ENCODE measurements around the gene RIC8B. TPM values are rescaled to one million over a fixed set of nuclear protein-coding genes. Genes with fewer than 3 reads are reported as not detected.
"Not testable (repeated sequence)": the region's sequence is repeated elsewhere in the genome, so short reads cannot be mapped to it uniquely, and the experiment has no call there.

RIC8B gene
- polyA plus RNA-seq (2013, experiment 1 of 2), result 7.6 TPM
- 6.9 TPM for polyA plus RNA-seq (2013, experiment 2 of 2)

DNA sequence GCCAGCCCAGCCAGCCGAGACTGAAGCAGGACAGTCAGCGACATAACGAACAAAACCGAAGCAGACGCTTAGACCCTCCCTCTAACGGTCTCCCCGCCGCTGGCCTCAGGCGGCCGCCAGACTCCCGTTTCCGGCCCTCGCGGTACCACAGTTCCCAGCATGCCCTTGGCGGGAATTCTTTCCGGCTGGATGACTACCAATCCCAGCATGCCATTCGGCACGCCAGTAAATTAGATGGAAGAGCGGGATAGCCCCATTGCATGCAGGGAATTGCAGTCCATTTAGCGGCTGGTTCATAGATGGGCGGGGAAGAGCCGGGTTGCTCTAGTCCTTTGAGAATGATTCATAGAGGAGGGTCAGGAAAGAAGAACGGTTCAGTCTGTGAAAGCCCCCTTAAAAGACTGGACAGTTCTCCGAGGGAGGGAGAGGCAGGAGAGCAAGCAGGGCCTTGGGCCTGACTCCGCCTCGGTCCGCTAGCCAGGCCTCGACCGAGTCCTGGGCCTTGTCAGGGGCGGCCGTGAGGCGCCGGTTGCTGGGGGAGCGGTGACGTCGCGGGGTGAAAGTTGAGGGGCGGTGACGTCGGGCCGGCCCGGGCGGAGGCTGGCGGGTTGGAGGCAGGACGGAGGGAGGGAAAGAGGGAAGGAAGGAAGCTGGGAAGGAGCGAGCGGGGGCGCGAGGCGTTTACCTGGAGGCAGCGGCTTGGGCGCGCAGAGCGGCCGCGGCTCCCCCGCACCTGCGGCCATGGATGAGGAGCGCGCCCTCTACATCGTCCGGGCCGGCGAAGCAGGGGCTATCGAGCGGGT is at the start of gene RIC8B:
TSS of gene RIC8B (plus strand) at position 678 of the 803 bp plus-strand sequence. CDS start at position 742, 64 bp downstream.
- peak within 1 kb of the TSS; percentile 97 for H2BK5ac ChIP-seq (ENCODE audit: low read depth, low read length, poor library complexity, severe bottlenecking)
- H3K36me3 ChIP-seq (ENCODE audit: control insufficient read depth in 1 of 2, insufficient read depth in 2 of 2, low read depth in 1 of 2, low read length in 2 of 2), result no peaks in the 10 kb centered on the region
- H2BK12ac ChIP-seq (ENCODE audit: low read length in 2 of 2), result peak within 1 kb of the TSS in 1 of 2 experiments; percentile 80
- under 1% methylated on average over 53 of the region's 66 CpGs for WGBS
- H3K9me3 ChIP-seq (ENCODE audit: control insufficient read depth, low read length), result no peaks in the 10 kb centered on the region
- peak within 1 kb of the TSS; percentile 90 for H4K91ac ChIP-seq (ENCODE audit: low read length)
- H3K18ac ChIP-seq (ENCODE audit: low read depth in 1 of 2, low read length in 2 of 2), result peak within 1 kb of the TSS; percentile 97 to 100
- peak within 1 kb of the TSS; percentile 76 to 79 for H3K4ac ChIP-seq (ENCODE audit: low read depth in 1 of 2, low read length in 2 of 2)
- no peaks in the 10 kb centered on the region for H3K27me3 ChIP-seq (ENCODE audit: control insufficient read depth in 1 of 2, insufficient read depth in 1 of 2, low read length in 2 of 2)
- peak within 1 kb of the TSS; percentile 87 for H2AFZ ChIP-seq (ENCODE audit: low read depth, low read length)
- peak within 1 kb of the TSS; percentile 95 for H3K27ac ChIP-seq (ENCODE audit: low read length, poor library complexity, severe bottlenecking)
- peak within 1 kb of the TSS; percentile 97 for H3K9ac ChIP-seq (ENCODE audit: low read length)
- peak within 1 kb of the TSS; percentile 88 to 97 for H3K4me3 ChIP-seq (ENCODE audit: insufficient read depth in 1 of 2, low read depth in 1 of 2, low read length in 2 of 2)
- H3K23ac ChIP-seq (ENCODE audit: low read length in 2 of 2), result peak within 1 kb of the TSS in 1 of 2 experiments; percentile 3
- DNase-seq, result peak; percentile 100
- no peak within 1 kb of the TSS for H2BK15ac ChIP-seq (ENCODE audit: low read depth, poor library complexity, severe bottlenecking)
- peak within 1 kb of the TSS; percentile 78 for H3K4me2 ChIP-seq (ENCODE audit: low read length, poor library complexity, severe bottlenecking)
- H3K14ac ChIP-seq (ENCODE audit: low read length in 2 of 2), result peak within 1 kb of the TSS in 1 of 2 experiments; percentile 93
- peaks cover 3% of the 10 kb centered on the region for H3K4me1 ChIP-seq (ENCODE audit: control insufficient read depth, insufficient read depth, low read depth, low read length)
- peak within 1 kb of the TSS; percentile 98 for H2BK120ac ChIP-seq (ENCODE audit: low read depth, low read length)
- H2AK5ac ChIP-seq (ENCODE audit: low read length, severe bottlenecking), result no peak within 1 kb of the TSS
- peaks cover 13% of the 10 kb centered on the region for H3K79me1 ChIP-seq (replicated peaks; ENCODE audit: low read length, poor library complexity, severe bottlenecking)
- H4K8ac ChIP-seq (ENCODE audit: low read length), result peak within 1 kb of the TSS; percentile 100

GRCh38 chr12:106724934-106725333 is 49.5 kb upstream of the RIC8B start:
- Histone ChIP-seq H3K27me3 (ENCODE audit: control insufficient read depth in 1 of 2, insufficient read depth in 1 of 2, low read length in 2 of 2) (peaks cover 4 to 5% of the 10 kb centered on the region in 2 experiments), H3K27ac (ENCODE audit: low read length, poor library complexity, severe bottlenecking) (no peak overlapping the region), H2AFZ (ENCODE audit: low read depth, low read length) (no peak overlapping the region), H3K9ac (ENCODE audit: low read length) (no peak overlapping the region), H3K4me1 (ENCODE audit: control insufficient read depth, insufficient read depth, low read depth, low read length) (no peaks in the 10 kb centered on the region), H2BK12ac (ENCODE audit: low read length in 2 of 2) (no peak overlapping the region), H2BK15ac (ENCODE audit: low read depth, poor library complexity, severe bottlenecking) (no peak overlapping the region), H3K4ac (ENCODE audit: low read depth in 1 of 2, low read length in 2 of 2) (no peak overlapping the region), H4K91ac (ENCODE audit: low read length) (no peak overlapping the region), H2BK5ac (ENCODE audit: low read depth, low read length, poor library complexity, severe bottlenecking) (no peak overlapping the region), H3K9me3 (ENCODE audit: control insufficient read depth, low read length) (no peaks in the 10 kb centered on the region), H3K23ac (ENCODE audit: low read length in 2 of 2) (no peak overlapping the region), H3K79me1 (replicated peaks; ENCODE audit: low read length, poor library complexity, severe bottlenecking) (no peaks in the 10 kb centered on the region), H3K36me3 (ENCODE audit: control insufficient read depth in 1 of 2, insufficient read depth in 2 of 2, low read depth in 1 of 2, low read length in 2 of 2) (no peaks in the 10 kb centered on the region), H4K8ac (ENCODE audit: low read length) (no peak overlapping the region), H2AK5ac (ENCODE audit: low read length, severe bottlenecking) (no peak overlapping the region), H3K4me2 (ENCODE audit: low read length, poor library complexity, severe bottlenecking) (no peak overlapping the region), H3K4me3 (ENCODE audit: insufficient read depth in 1 of 2, low read depth in 1 of 2, low read length in 2 of 2) (no peak overlapping the region), H3K18ac (ENCODE audit: low read depth in 1 of 2, low read length in 2 of 2) (no peak overlapping the region), H3K14ac (ENCODE audit: low read length in 2 of 2) (no peak overlapping the region), H2BK120ac (ENCODE audit: low read depth, low read length) (no peak overlapping the region)
- 80% methylated on average over 5 of the region's 6 CpGs for WGBS
- DNase-seq, result no peak

- not testable (repeated sequence) for H3K9me3 ChIP-seq (ENCODE audit: control insufficient read depth, low read length); H3K79me1 ChIP-seq (replicated peaks; ENCODE audit: low read length, poor library complexity, severe bottlenecking); H2AFZ ChIP-seq (ENCODE audit: low read depth, low read length); H2AK5ac ChIP-seq (ENCODE audit: low read length, severe bottlenecking); H3K4me3 ChIP-seq (ENCODE audit: insufficient read depth in 1 of 2, low read depth in 1 of 2, low read length in 2 of 2); H3K23ac ChIP-seq (ENCODE audit: low read length in 2 of 2); H3K36me3 ChIP-seq (ENCODE audit: control insufficient read depth in 1 of 2, insufficient read depth in 2 of 2, low read depth in 1 of 2, low read length in 2 of 2); H2BK5ac ChIP-seq (ENCODE audit: low read depth, low read length, poor library complexity, severe bottlenecking); H2BK12ac ChIP-seq (ENCODE audit: low read length in 2 of 2); H3K27me3 ChIP-seq (ENCODE audit: control insufficient read depth in 1 of 2, insufficient read depth in 1 of 2, low read length in 2 of 2); H3K4me1 ChIP-seq (ENCODE audit: control insufficient read depth, insufficient read depth, low read depth, low read length); H2BK120ac ChIP-seq (ENCODE audit: low read depth, low read length); H3K14ac ChIP-seq (ENCODE audit: low read length in 2 of 2); H3K4me2 ChIP-seq (ENCODE audit: low read length, poor library complexity, severe bottlenecking); H4K8ac ChIP-seq (ENCODE audit: low read length); H3K27ac ChIP-seq (ENCODE audit: low read length, poor library complexity, severe bottlenecking); H4K91ac ChIP-seq (ENCODE audit: low read length); H3K18ac ChIP-seq (ENCODE audit: low read depth in 1 of 2, low read length in 2 of 2); H2BK15ac ChIP-seq (ENCODE audit: low read depth, poor library complexity, severe bottlenecking); H3K9ac ChIP-seq (ENCODE audit: low read length); DNase-seq; H3K4ac ChIP-seq (ENCODE audit: low read depth in 1 of 2, low read length in 2 of 2)
- WGBS, result 90% methylated on average over 4 of the region's 5 CpGs
Measured at GRCh38 chr12:106726603-106727202, 47.8 kb upstream of the RIC8B start.

- Histone ChIP-seq H3K4me2 (ENCODE audit: low read length, poor library complexity, severe bottlenecking) (no peak overlapping the region), H3K14ac (ENCODE audit: low read length in 2 of 2) (no peak overlapping the region), H3K27ac (ENCODE audit: low read length, poor library complexity, severe bottlenecking) (no peak overlapping the region), H3K4me3 (ENCODE audit: insufficient read depth in 1 of 2, low read depth in 1 of 2, low read length in 2 of 2) (no peak overlapping the region), H3K4ac (ENCODE audit: low read depth in 1 of 2, low read length in 2 of 2) (no peak overlapping the region), H2BK15ac (ENCODE audit: low read depth, poor library complexity, severe bottlenecking) (no peak overlapping the region), H3K18ac (ENCODE audit: low read depth in 1 of 2, low read length in 2 of 2) (no peak overlapping the region), H3K9ac (ENCODE audit: low read length) (no peak overlapping the region), H2BK120ac (ENCODE audit: low read depth, low read length) (no peak overlapping the region), H3K27me3 (ENCODE audit: control insufficient read depth in 1 of 2, insufficient read depth in 1 of 2, low read length in 2 of 2) (no peaks in the 10 kb centered on the region), H4K91ac (ENCODE audit: low read length) (no peak overlapping the region), H3K79me1 (replicated peaks; ENCODE audit: low read length, poor library complexity, severe bottlenecking) (no peaks in the 10 kb centered on the region), H2BK12ac (ENCODE audit: low read length in 2 of 2) (no peak overlapping the region), H3K36me3 (ENCODE audit: control insufficient read depth in 1 of 2, insufficient read depth in 2 of 2, low read depth in 1 of 2, low read length in 2 of 2) (no peaks in the 10 kb centered on the region), H3K4me1 (ENCODE audit: control insufficient read depth, insufficient read depth, low read depth, low read length) (no peaks in the 10 kb centered on the region), H4K8ac (ENCODE audit: low read length) (no peak overlapping the region), H2AK5ac (ENCODE audit: low read length, severe bottlenecking) (no peak overlapping the region), H3K23ac (ENCODE audit: low read length in 2 of 2) (no peak overlapping the region), H3K9me3 (ENCODE audit: control insufficient read depth, low read length) (no peaks in the 10 kb centered on the region), H2AFZ (ENCODE audit: low read depth, low read length) (no peak overlapping the region), H2BK5ac (ENCODE audit: low read depth, low read length, poor library complexity, severe bottlenecking) (no peak overlapping the region)
- WGBS, result 100% methylated on average over 1 of the region's 1 CpG
- no peak for DNase-seq
Measured at GRCh38 chr12:106729611-106730010, 44.9 kb upstream of the RIC8B start.

Data from mesenchymal stem cell (in vitro differentiated cells and primary cell).